HG02840 (cell line): ENCODE measurements around the gene ORC3.
"Not testable (repeated sequence)": the region's sequence is repeated elsewhere in the genome, so short reads cannot be mapped to it uniquely, and the experiment has no call there.

Source experiments
- ATAC-seq: cut with Tn5 transposase; IDR thresholded peaks from one replicate; pipeline ENCODE4 v1.9.1; 2021; ENCODE audit warnings: mild to moderate bottlenecking, moderate library complexity, moderate number of reproducible peaks; ENCODE audit not compliant: unreplicated experiment, low FRiP score

ORC3 gene

DNA sequence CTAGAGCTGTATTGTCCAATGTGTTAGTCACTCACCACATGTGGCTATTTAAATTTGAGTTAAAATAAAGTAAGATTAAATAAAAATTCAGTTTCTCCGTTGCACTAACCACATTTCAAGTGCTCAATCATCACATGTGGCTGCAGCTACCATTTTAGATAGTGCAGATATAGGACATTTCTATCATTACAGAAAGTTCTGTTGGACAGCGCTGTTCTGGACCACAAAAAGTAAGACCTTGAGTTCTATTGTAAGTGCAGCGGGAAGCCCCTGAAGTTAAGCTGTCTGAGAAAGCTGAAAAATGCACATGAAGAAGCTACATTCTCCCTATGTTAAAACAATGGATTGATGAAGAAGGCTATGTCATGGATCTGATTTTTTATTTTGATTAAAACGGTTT lies 1.1 kb downstream of the ORC3 start:
- ATAC-seq = no peak

DNA sequence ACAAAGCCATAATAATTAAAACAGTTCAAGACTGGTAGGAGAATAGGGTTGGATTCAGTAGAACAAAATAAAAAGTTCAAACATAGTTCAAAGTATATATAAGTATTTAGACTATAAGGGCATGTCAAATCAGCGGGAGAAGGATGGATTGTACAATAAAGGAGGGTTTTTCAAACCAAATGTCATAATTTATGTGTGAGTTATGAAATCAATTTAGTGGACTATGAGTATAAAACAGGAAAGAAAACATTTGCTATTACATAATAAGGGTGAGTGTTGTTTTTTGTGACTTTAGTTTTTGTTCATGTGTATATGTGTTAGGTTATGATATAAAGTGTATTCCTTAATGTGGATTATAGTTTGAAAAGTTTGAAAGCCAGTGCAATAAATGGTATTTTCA lies 10.6 kb downstream of the ORC3 start:
- ATAC-seq = no peak

DNA sequence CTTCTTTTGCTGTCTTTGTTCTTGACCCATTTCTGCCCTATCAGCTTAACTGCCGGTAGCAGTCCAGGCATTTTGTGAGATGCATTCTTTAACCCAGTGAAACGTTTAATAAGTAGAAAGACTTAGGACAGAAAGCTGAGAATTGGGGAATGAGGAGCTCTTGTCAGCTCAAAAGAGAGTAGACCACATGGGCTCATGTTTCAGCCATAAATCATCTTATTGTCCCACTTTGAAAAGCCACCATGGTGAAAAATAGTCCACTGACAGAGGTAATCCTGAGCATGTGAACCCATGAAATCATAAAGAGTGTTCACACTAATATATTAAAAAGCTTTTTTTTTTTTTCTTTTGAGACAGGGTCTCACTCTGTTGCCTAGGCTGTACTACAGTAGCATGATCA lies 16.3 kb downstream of the ORC3 start:
- no peak for ATAC-seq

DNA sequence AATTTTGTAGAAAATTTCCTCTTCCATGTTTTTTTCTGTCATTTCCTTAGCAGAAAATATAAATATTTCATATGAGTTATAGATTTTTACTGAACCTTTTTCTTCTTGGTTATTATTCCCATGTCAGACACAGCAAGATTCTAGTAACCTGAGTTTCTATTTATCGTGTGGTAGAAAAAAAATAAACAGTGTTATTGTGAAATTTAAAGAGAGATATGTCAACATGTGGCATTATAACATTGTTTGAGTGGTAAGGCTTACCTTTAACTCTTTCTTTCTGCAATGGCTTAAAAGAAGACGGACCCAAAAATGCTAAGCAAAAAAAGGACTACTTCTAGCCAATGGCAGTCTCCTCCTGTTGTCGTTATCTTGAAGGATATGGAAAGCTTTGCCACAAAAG lies 18.9 kb downstream of the ORC3 start:
- ATAC-seq = no peak

GRCh38 chr6:87613018-87613417 lies 23.1 kb downstream of the ORC3 start:
- not testable (repeated sequence) for ATAC-seq

DNA sequence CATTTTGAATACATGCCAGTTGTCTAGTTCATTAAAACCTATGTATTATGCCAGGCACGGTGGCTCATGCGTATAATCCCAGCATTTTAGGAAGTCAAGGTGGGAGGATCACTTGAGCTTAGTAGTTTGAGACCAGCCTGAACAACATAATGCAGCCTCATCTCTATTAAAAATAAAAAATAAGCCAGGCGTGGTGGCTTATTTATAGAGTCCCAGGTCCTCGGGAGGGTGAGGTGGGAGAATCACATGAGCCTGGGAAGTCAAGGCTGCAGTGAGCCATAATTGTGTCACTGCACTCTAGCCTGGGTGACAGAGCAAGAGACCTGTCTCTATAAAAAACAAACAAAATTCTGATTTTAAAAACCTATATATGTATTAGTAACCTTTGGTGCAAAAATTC lies 27.5 kb downstream of the ORC3 start:
- ATAC-seq = no peak

DNA sequence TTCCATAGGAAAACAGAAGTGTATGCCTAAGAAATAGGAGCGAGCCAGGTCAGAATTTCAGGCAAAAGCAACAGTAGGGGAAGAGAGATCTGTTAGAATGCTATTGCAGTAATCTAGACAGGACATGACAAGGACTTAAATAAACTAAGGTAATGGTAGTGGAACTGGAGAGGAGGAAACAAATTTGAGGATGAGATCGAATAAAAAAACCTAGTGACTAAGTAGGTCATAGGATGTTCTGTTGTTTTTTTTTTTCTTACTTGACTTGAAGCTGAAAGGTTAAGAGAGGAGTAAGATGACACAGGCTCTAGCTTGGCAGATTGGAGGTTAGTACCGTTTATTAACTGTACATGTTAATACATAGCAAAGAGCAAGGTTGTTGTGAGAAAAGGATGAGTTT lies 28.6 kb downstream of the ORC3 start:
- ATAC-seq = no peak

DNA sequence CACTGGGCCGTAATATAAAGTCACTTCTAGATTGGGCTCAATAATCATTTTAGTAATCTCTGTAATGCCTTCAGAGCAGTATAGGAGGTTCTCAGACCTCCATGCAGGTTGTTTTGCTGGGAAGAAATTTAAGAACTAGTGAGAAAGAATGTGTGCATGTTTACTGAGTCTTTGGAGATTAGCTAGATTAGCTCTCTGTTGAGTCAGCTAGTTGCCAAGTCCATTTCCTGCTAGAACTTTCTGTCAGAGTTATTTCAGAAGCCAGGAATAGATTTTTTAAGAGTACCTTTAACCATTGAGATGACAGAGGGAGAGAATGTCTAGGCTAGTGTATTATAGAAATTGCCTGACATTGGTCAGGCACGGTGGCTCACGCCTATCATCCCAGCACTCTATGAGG lies 33.3 kb downstream of the ORC3 start:
- ATAC-seq = no peak

- ATAC-seq = no peak
Measured at GRCh38 chr6:87628424-87628823, 38.5 kb downstream of the ORC3 start.

- ATAC-seq = no peak
Measured at GRCh38 chr6:87628881-87629280, 38.9 kb downstream of the ORC3 start.

- ATAC-seq = no peak
Measured at GRCh38 chr6:87630746-87631145, 40.8 kb downstream of the ORC3 start.

DNA sequence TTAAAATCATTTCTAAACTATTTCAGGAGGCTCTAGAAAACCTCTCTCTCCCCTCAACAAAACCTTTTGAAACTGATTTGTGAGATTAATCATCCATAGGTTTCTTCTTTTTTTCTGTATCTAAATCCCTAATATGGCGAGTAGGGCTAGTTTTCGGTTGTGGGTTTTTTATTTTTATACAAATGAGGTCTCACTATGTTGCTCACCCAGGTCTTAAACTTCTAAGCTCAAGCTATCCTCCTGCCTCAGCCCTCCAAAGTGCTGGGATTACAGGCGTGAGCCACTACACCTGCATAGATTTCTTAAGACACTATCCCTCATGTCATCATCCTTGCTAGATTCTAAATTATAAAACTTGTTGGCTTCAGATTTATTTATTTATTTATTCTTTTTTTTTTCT lies 43.9 kb downstream of the ORC3 start:
- no peak for ATAC-seq

GRCh38 chr6:87636315-87636714 lies 46.4 kb downstream of the ORC3 start:
- ATAC-seq = no peak

DNA sequence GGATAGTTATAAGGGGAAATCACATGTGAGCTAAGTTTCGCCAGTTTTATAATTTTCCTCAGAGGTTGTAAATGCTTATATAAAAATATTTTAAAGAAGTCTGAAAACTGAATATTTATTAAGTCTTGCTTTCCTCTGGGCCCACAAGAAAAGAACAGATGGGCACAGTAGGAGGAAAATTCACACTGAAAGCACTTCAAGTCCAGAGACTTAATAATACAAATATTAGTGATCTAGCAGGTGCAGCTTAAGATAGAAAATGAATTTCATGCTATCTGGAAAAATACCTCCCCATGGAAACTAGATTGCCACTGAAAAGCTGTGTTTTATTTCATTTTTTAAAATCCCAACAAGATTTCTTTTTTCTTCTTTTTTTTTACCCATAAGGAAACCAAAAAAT lies 47.2 kb downstream of the ORC3 start:
- no peak for ATAC-seq

- ATAC-seq = no peak
Measured at GRCh38 chr6:87639373-87639772, 49.4 kb downstream of the ORC3 start.

GRCh38 chr6:87641065-87641692 lies 51.2 kb downstream of the ORC3 start:
- ATAC-seq = no peak

- ATAC-seq = no peak
Measured at GRCh38 chr6:87645080-87645479, 55.1 kb downstream of the ORC3 start.

DNA sequence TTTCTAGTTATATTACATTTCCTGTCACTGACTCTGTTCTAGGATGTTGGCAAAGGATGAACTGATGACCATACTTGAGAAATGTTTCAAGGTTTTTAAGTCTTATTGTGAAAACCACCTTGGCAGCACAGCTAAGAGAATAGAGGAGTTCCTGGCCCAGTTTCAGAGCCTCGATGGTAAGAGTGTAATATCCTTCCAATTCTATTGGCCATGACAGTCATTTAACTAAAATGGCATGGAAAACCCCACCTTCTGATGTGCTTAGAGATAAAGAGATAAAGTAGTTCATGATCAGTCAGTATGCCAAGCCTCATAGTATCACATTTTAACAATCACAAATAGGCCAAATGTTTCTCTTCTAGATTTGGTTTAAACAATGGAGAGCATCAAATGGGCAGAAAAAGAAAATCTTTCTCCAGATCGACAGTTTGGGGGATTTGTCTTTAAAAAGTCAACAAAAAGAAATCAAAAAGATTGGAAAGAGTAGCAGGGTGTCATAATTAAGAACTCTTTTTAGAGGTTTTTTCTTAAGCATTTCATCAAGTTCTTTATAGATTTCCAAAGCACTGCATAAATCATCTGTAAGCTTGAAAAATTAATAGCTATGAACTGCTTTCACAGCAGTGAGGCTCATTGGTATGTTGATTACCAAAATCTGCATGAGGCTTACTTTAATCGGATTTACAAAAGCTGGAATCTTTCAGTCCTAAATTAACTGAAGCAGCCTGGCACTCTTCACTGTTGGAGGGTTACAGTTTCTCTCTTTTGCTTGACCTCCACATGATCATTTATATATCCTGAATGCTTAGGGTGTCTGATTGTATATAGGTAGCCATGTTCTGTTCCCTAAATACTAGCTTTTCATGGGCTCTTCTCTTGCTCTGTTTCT lies 63.4 kb downstream of the ORC3 start:
- ATAC-seq = no peak

GRCh38 chr6:87654122-87654521 lies 64.2 kb downstream of the ORC3 start:
- ATAC-seq = no peak

DNA sequence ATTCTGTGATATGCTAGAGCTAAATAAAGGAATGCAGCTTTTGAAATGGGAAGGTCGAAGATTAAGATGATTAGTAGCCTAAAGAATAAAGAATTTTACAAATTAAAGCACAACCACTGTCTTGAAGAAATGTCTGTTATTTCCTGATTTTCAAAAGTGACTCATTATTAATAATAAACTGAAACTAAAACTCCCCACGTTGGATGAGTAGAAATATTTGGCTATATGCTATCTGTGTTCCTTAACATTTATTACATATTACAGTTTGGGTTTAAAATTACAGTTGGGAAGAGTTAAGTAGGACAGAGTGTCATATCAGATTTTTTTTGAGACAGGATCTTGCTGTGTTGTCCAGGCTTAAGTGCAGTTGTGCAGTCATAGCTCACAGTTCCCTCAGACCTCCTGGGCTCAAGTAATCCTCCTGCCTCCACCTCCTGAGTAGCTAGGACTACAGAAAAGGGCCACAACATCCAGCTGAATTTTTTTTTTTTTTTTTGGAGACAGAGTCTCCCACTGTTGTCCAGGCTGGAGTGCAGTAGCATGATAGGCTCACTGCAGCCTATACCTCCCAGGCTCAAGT lies 65.0 kb downstream of the ORC3 start:
- ATAC-seq = no peak

- no peak for ATAC-seq
Measured at GRCh38 chr6:87655824-87656223, 65.9 kb downstream of the ORC3 start.

DNA sequence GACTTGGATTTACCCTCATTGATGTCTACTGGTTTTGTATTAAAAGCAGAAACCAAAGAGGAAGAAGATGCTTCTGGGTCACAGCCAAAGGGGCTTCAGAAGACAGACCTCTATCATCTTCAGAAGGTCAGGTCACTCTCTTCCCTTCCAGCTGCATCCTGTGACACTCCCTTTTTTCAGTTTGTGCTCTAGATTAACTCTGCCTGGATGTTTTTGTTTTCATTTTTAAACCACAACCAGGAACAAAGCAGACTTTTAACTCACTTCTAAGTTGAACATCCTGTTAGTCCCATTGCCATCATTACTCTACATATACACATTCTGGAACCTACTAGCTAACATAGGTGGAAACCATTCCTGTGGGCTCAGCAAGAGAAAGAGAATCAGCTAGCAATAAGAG lies 66.9 kb downstream of the ORC3 start:
- ATAC-seq = no peak
